GM19238 (cell line): ENCODE data around the gene MRC1.

ENCODE experiments used
- DNase-seq: peaks from one replicate; pipeline ENCODE4 v3.0.0; 2011; ENCODE audit warnings: low spot score; ENCODE audit not compliant: insufficient read length

Gene MRC1

GRCh38 chr10:17847585-17848296, 38.6 kb downstream of the MRC1 start:
- DNase-seq = no peak

GRCh38 chr10:17848646-17849045, 39.5 kb downstream of the MRC1 start:
- no peak for DNase-seq

GRCh38 chr10:17850501-17850900, 41.4 kb downstream of the MRC1 start:
- no peak for DNase-seq

- DNase-seq = no peak
Observed at GRCh38 chr10:17851611-17852010, 42.5 kb downstream of the MRC1 start.

- DNase-seq = no peak
Observed at GRCh38 chr10:17854044-17854652, 45.0 kb downstream of the MRC1 start.

GRCh38 chr10:17857040-17857439, 47.9 kb downstream of the MRC1 start:
- DNase-seq = no peak

- no peak for DNase-seq
Observed at GRCh38 chr10:17859492-17860156, 50.5 kb downstream of the MRC1 start.

- no peak for DNase-seq
Observed at GRCh38 chr10:17861760-17862159, 52.6 kb downstream of the MRC1 start.

GRCh38 chr10:17865351-17865750, 56.2 kb downstream of the MRC1 start:
- no peak for DNase-seq

- no peak for DNase-seq
Observed at GRCh38 chr10:17866346-17866745, 57.2 kb downstream of the MRC1 start.

- DNase-seq = no peak
Observed at GRCh38 chr10:17867056-17867455, 57.9 kb downstream of the MRC1 start.

- no peak for DNase-seq
Observed at GRCh38 chr10:17871036-17871435, 61.9 kb downstream of the MRC1 start.

GRCh38 chr10:17872191-17873091, 63.3 kb downstream of the MRC1 start:
- no peak for DNase-seq

- no peak for DNase-seq
Observed at GRCh38 chr10:17873946-17874345, 64.8 kb downstream of the MRC1 start.

GRCh38 chr10:17877121-17877520, 68.0 kb downstream of the MRC1 start:
- DNase-seq = no peak

- DNase-seq = no peak
Observed at GRCh38 chr10:17878896-17879295, 69.7 kb downstream of the MRC1 start.

- no peak for DNase-seq
Observed at GRCh38 chr10:17880601-17881000, 71.5 kb downstream of the MRC1 start.

GRCh38 chr10:17882557-17882956, 73.4 kb downstream of the MRC1 start:
- no peak for DNase-seq

GRCh38 chr10:17883621-17884020, 74.5 kb downstream of the MRC1 start:
- no peak for DNase-seq

- no peak for DNase-seq
Observed at GRCh38 chr10:17888189-17888588, 79.0 kb downstream of the MRC1 start.

- no peak for DNase-seq
Observed at GRCh38 chr10:17891435-17891834, 82.3 kb downstream of the MRC1 start.

- DNase-seq = no peak
Observed at GRCh38 chr10:17904564-17904963, 95.4 kb downstream of the MRC1 start.
